OCI-LY1 (cell line): ENCODE measurements around the gene HECW1.

Experiments
- EZH2 ChIP-seq: fragments of 200-600 bp; sonication (generic), shearing (Covaris generic); IDR thresholded peaks from 2 replicates; pipeline ENCODE4 v1.8.0; 2017; ENCODE audit warnings: borderline replicate concordance, mixed run types, mild to moderate bottlenecking, antibody characterized with exemption, low read length, moderate library complexity, mixed read lengths
- TF ChIP-seq, protein P1 (sequence below): fragments of 200-600 bp; sonication (generic), shearing (Covaris generic); IDR thresholded peaks from 2 replicates; pipeline ENCODE4 v1.5.1; 2017; ENCODE audit warnings: mild to moderate bottlenecking, antibody characterized with exemption, low read length, moderate library complexity, mixed read lengths

DNA sequence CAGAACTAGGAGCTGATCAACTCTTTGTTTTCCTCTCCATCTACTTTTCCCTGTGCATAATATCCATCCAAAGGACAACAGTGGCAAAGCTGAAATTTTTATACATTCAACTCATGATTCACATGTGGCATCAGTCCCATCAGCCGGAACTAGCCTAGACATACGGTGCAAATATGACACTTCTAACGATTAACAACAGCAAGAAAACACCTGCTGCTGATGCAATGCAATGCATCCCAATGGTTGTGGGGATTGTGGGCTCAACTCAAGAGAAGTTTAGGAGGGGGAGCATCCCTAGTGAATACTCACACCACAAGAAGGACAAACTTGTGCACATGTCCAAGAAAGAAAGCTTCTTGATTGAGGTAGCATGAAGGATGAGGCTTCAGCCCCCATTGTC is 449.9 kb downstream of the HECW1 start:
- TF ChIP-seq, protein P1, sequence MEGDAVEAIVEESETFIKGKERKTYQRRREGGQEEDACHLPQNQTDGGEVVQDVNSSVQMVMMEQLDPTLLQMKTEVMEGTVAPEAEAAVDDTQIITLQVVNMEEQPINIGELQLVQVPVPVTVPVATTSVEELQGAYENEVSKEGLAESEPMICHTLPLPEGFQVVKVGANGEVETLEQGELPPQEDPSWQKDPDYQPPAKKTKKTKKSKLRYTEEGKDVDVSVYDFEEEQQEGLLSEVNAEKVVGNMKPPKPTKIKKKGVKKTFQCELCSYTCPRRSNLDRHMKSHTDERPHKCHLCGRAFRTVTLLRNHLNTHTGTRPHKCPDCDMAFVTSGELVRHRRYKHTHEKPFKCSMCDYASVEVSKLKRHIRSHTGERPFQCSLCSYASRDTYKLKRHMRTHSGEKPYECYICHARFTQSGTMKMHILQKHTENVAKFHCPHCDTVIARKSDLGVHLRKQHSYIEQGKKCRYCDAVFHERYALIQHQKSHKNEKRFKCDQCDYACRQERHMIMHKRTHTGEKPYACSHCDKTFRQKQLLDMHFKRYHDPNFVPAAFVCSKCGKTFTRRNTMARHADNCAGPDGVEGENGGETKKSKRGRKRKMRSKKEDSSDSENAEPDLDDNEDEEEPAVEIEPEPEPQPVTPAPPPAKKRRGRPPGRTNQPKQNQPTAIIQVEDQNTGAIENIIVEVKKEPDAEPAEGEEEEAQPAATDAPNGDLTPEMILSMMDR = no peak
- TF ChIP-seq EZH2 = no peak
